Transverse colon (tissue), 3 donors: Measurements from ENCODE around the gene KCNAB2.

ENCODE experiments used
- EP300 ChIP-seq: sonication (generic); formaldehyde crosslinking; IDR thresholded peaks from one replicate; pipeline ENCODE4 v1.6.1; 2017; ENCODE audit warnings: antibody characterized with exemption, low read depth
- POLR2A ChIP-seq: fragments of 450-650 bp; IDR thresholded peaks from one replicate; pipeline ENCODE4 v1.6.1; 2016; ENCODE audit warnings: antibody characterized with exemption, mild to moderate bottlenecking, moderate library complexity
- TF ChIP-seq, protein P1 (sequence below), 5 experiments: fragments of 200-600 bp in 3 of 5; fragments of 450-650 bp in 2 of 5; sonication (generic) in 3 of 5; IDR thresholded peaks; 1 replicate in 2 of 5; 2 replicates in 3 of 5; pipeline ENCODE4 v1.5.1; 2016 to 2017; ENCODE audit warnings: antibody characterized with exemption in 5 of 5, inconsistent platforms in 3 of 5, mild to moderate bottlenecking in 2 of 5, moderate library complexity in 1 of 5

GRCh38 chr1:6116137-6116536 is 70.4 kb downstream of the KCNAB2 start:
- no peak for TF ChIP-seq POLR2A
- TF ChIP-seq, protein P1, sequence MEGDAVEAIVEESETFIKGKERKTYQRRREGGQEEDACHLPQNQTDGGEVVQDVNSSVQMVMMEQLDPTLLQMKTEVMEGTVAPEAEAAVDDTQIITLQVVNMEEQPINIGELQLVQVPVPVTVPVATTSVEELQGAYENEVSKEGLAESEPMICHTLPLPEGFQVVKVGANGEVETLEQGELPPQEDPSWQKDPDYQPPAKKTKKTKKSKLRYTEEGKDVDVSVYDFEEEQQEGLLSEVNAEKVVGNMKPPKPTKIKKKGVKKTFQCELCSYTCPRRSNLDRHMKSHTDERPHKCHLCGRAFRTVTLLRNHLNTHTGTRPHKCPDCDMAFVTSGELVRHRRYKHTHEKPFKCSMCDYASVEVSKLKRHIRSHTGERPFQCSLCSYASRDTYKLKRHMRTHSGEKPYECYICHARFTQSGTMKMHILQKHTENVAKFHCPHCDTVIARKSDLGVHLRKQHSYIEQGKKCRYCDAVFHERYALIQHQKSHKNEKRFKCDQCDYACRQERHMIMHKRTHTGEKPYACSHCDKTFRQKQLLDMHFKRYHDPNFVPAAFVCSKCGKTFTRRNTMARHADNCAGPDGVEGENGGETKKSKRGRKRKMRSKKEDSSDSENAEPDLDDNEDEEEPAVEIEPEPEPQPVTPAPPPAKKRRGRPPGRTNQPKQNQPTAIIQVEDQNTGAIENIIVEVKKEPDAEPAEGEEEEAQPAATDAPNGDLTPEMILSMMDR (IDR thresholded peaks at IDR 0.05): no peak
- no peak for TF ChIP-seq EP300
